ENCODE data around the gene DLG4. TPM values are rescaled to one million over a fixed set of nuclear protein-coding genes. Genes with fewer than 3 reads are reported as not detected.

DLG4 gene
- total RNA-seq, result 36.5 TPM

- peak; percentile 90 for DNase-seq (ENCODE audit: low spot score)
Measured at GRCh38 chr17:7219812-7220592, at the start of gene DLG4, which contains the start of gene ACADVL. TSS of gene DLG4 (minus strand) at chr17:7219836. TSS of gene ACADVL (plus strand) at chr17:7219938. CDS start at chr17:7219985, 47 bp downstream.

- DNase-seq (ENCODE audit: low spot score), result no peak
Measured at GRCh38 chr17:7266784-7267183, 47.1 kb upstream of the DLG4 start.

- DNase-seq (ENCODE audit: low spot score), result no peak
Measured at GRCh38 chr17:7263801-7264078, 44.1 kb upstream of the DLG4 start.

- DNase-seq (ENCODE audit: low spot score), result peak; percentile 57
Measured at GRCh38 chr17:7262935-7263800, 43.5 kb upstream of the DLG4 start.

GRCh38 chr17:7262192-7262934 lies 42.7 kb upstream of the DLG4 start, which contains the start of gene CLDN7:
TSS of gene CLDN7 (minus strand) at chr17:7262478. CDS start at chr17:7262043, 435 bp downstream.
- DNase-seq (ENCODE audit: low spot score), result peak; percentile 84

GRCh38 chr17:7261379-7262191 lies 41.9 kb upstream of the DLG4 start:
- no peak for DNase-seq (ENCODE audit: low spot score)

- DNase-seq (ENCODE audit: low spot score), result no peak
Measured at GRCh38 chr17:7260651-7261378, 41.2 kb upstream of the DLG4 start.

- no peak for DNase-seq (ENCODE audit: low spot score)
Measured at GRCh38 chr17:7260151-7260550, 40.5 kb upstream of the DLG4 start.

GRCh38 chr17:7259555-7259889 lies 39.9 kb upstream of the DLG4 start:
- DNase-seq (ENCODE audit: low spot score), result no peak

- DNase-seq (ENCODE audit: low spot score), result no peak
Measured at GRCh38 chr17:7258731-7259554, 39.3 kb upstream of the DLG4 start.

- DNase-seq (ENCODE audit: low spot score), result no peak
Measured at GRCh38 chr17:7256766-7257456, 37.3 kb upstream of the DLG4 start.

- no peak for DNase-seq (ENCODE audit: low spot score)
Measured at GRCh38 chr17:7254511-7254910, 34.9 kb upstream of the DLG4 start.

GRCh38 chr17:7253082-7253481 lies 33.4 kb upstream of the DLG4 start:
- no peak for DNase-seq (ENCODE audit: low spot score)

- peak; percentile 94 for DNase-seq (ENCODE audit: low spot score)
Measured at GRCh38 chr17:7252176-7253043, 32.8 kb upstream of the DLG4 start, which contains the start of gene ELP5. TSS of gene ELP5 (plus strand) at chr17:7252215. CDS start at chr17:7252551, 336 bp downstream.

GRCh38 chr17:7251661-7252175 lies 32.1 kb upstream of the DLG4 start, which contains the start of gene CTDNEP1:
TSS of gene CTDNEP1 (minus strand) at chr17:7251734. CDS start at chr17:7251296, 438 bp downstream.
- peak; percentile 99 for DNase-seq (ENCODE audit: low spot score)

- no peak for DNase-seq (ENCODE audit: low spot score)
Measured at GRCh38 chr17:7250695-7251627, 31.3 kb upstream of the DLG4 start.

GRCh38 chr17:7249830-7250229 lies 30.2 kb upstream of the DLG4 start:
- no peak for DNase-seq (ENCODE audit: low spot score)
